H1 (cell line): Measurements from ENCODE around the gene HTR2B. TPM values are rescaled to one million over a fixed set of nuclear protein-coding genes. Genes with fewer than 3 reads are reported as not detected.

Experiments used
- CTCF ChIA-PET: fragments of 300-600 bp; sonication (Branson Sonifier 250); formaldehyde crosslinking; loops from one replicate; lab custom pipeline; 2021; ENCODE audit not compliant: partially characterized antibody; lab: Charles Lee
- POLR2A ChIA-PET: fragments of 300-600 bp; sonication (Branson Sonifier 250); formaldehyde crosslinking; loops from one replicate; lab custom pipeline; 2021; ENCODE audit warnings: inconsistent platforms; ENCODE audit not compliant: partially characterized antibody; lab: Charles Lee
- DNase-seq, 2 experiments: peaks; one replicate each; pipeline versions ENCODE4 v3.0.0 to v3.0.0-alpha.2; 2010 to 2022; ENCODE audit warnings: low spot score in 2 of 2, low read depth in 1 of 2, mixed read lengths in 1 of 2
- FAIRE-seq: peaks from 2 replicates; lab custom pipeline; 2011; peaks lifted over from hg19 to GRCh38; lab: Jason Lieb, UNC
- H2AFZ ChIP-seq: 2 replicates; pipeline ENCODE4 v1.8.1; 2012; ENCODE audit warnings: low read length, inconsistent platforms
- H2AK5ac ChIP-seq: 2 replicates; pipeline ENCODE4 v1.6.1; 2013; ENCODE audit warnings: low read depth, low read length
- H2BK120ac ChIP-seq: replicated peaks from 2 replicates; pipeline ENCODE3; 2013; ENCODE audit warnings: low read depth, low read length, inconsistent platforms
- H2BK12ac ChIP-seq: 2 replicates; pipeline ENCODE4 v1.6.1; 2013; ENCODE audit warnings: low read depth, low read length
- H2BK15ac ChIP-seq: 2 replicates; pipeline ENCODE4 v1.6.1; 2013; ENCODE audit warnings: low read length
- H2BK20ac ChIP-seq: 2 replicates; pipeline ENCODE4 v1.6.1; 2013; ENCODE audit warnings: low read length
- H2BK5ac ChIP-seq: 2 replicates; pipeline ENCODE4 v1.6.1; 2013; ENCODE audit warnings: low read depth, low read length
- H3K14ac ChIP-seq: 2 replicates; pipeline ENCODE4 v1.6.1; 2013; ENCODE audit warnings: inconsistent platforms; ENCODE audit not compliant: insufficient read length
- H3K18ac ChIP-seq: 2 replicates; pipeline ENCODE4 v1.6.1; 2013; ENCODE audit warnings: low read length; ENCODE audit errors: extremely low read depth
- H3K23ac ChIP-seq: 2 replicates; pipeline ENCODE4 v1.6.1; 2013; ENCODE audit warnings: inconsistent platforms; ENCODE audit not compliant: insufficient read length
- H3K23me2 ChIP-seq: 2 replicates; pipeline ENCODE4 v1.6.1; 2013; ENCODE audit warnings: low read depth, low read length
- H3K27ac ChIP-seq: 2 replicates; pipeline ENCODE4 v1.6.1; 2011; ENCODE audit warnings: low read depth, low read length, inconsistent platforms
- H3K27me3 ChIP-seq, 4 experiments: replicated peaks in 1 of 4; 1 replicate in 1 of 4; 2 replicates in 3 of 4; pipeline versions ENCODE4 v1.6.1 to v1.8.1; 2011 to 2013; ENCODE audit warnings: low read length in 3 of 4, mild to moderate bottlenecking in 3 of 4, inconsistent platforms in 2 of 4, mixed read lengths in 2 of 4, moderate library complexity in 1 of 4; ENCODE audit not compliant: control insufficient read depth in 3 of 4, insufficient read depth in 3 of 4; ENCODE audit errors: extremely low read depth in 1 of 4
- H3K36me3 ChIP-seq, 4 experiments: 2 replicates each; pipeline versions ENCODE4 v1.6.1 to v1.8.1; 2011 to 2013; ENCODE audit warnings: mild to moderate bottlenecking in 4 of 4, low read length in 3 of 4, moderate library complexity in 2 of 4, control low read depth in 1 of 4, inconsistent platforms in 1 of 4; ENCODE audit not compliant: insufficient read depth in 4 of 4, control insufficient read depth in 2 of 4
- H3K4ac ChIP-seq: replicated peaks from 2 replicates; pipeline ENCODE3; 2013; ENCODE audit warnings: low read length, low read depth, mixed read lengths, inconsistent platforms; ENCODE audit not compliant: insufficient read length
- H3K4me1 ChIP-seq, 4 experiments: replicated peaks in 1 of 4; 1 replicate in 1 of 4; 2 replicates in 3 of 4; pipeline versions ENCODE4 v1.6.1 to v1.8.1; 2011 to 2013; ENCODE audit warnings: low read length in 3 of 4, inconsistent platforms in 2 of 4, mixed read lengths in 1 of 4; ENCODE audit not compliant: insufficient read depth in 4 of 4, control insufficient read depth in 3 of 4
- H3K4me2 ChIP-seq, 2 experiments: 2 replicates each; pipeline versions ENCODE4 v1.6.1 to v1.8.1; 2011 to 2013; ENCODE audit warnings: low read depth in 2 of 2, low read length in 2 of 2, control low read depth in 1 of 2, inconsistent platforms in 1 of 2, mild to moderate bottlenecking in 1 of 2; ENCODE audit not compliant: insufficient read depth in 1 of 2
- H3K4me3 ChIP-seq, 4 experiments: fragments of 200-600, 300-600 bp in 1 of 4; sonication (generic), shearing (Covaris generic), sonication (Bioruptor Twin) in 1 of 4; 2 replicates each; pipeline versions ENCODE4 v1.5.1 to v1.8.1; 2011 to 2016; ENCODE audit warnings: low read length in 4 of 4, low read depth in 3 of 4, control low read depth in 2 of 4, inconsistent platforms in 2 of 4, mild to moderate bottlenecking in 2 of 4, mixed read lengths in 1 of 4, moderate library complexity in 1 of 4; ENCODE audit not compliant: insufficient read depth in 2 of 4; ENCODE audit errors: extremely low read depth in 1 of 4
- H3K56ac ChIP-seq: replicated peaks from 2 replicates; pipeline ENCODE3; 2013; ENCODE audit warnings: low read depth, mild to moderate bottlenecking, mixed read lengths, low read length, inconsistent platforms; ENCODE audit not compliant: insufficient read length
- H3K79me1 ChIP-seq: 2 replicates; pipeline ENCODE4 v1.6.1; 2013; ENCODE audit warnings: low read depth, low read length, control low read depth
- H3K79me2 ChIP-seq, 2 experiments: 2 replicates each; pipeline versions ENCODE4 v1.6.1 to v1.8.1; 2012 to 2013; ENCODE audit warnings: low read length in 2 of 2, mild to moderate bottlenecking in 2 of 2, inconsistent platforms in 1 of 2; ENCODE audit not compliant: insufficient read depth in 2 of 2, control insufficient read depth in 1 of 2
- H3K9ac ChIP-seq, 4 experiments: replicated peaks in 1 of 4; 1 replicate in 1 of 4; 2 replicates in 3 of 4; pipeline versions ENCODE4 v1.6.1 to v1.8.1; 2011 to 2013; ENCODE audit warnings: low read depth in 3 of 4, low read length in 3 of 4, control low read depth in 2 of 4, mild to moderate bottlenecking in 2 of 4, moderate library complexity in 2 of 4, inconsistent platforms in 1 of 4; ENCODE audit errors: extremely low read depth in 1 of 4
- H3K9me3 ChIP-seq, 2 experiments: 2 replicates each; pipeline versions ENCODE4 v1.6.1 to v1.8.1; 2012 to 2013; ENCODE audit warnings: mild to moderate bottlenecking in 2 of 2, moderate library complexity in 2 of 2, control low read depth in 1 of 2, inconsistent platforms in 1 of 2, low read depth in 1 of 2, low read length in 1 of 2, mixed read lengths in 1 of 2; ENCODE audit not compliant: insufficient read depth in 2 of 2
- H4K20me1 ChIP-seq, 2 experiments: replicated peaks in 1 of 2; 2 replicates each; pipeline versions ENCODE3 to v1.8.1; 2011 to 2013; ENCODE audit warnings: inconsistent platforms in 2 of 2, low read length in 2 of 2, mild to moderate bottlenecking in 1 of 2; ENCODE audit not compliant: insufficient read depth in 2 of 2, control insufficient read depth in 1 of 2
- H4K5ac ChIP-seq: 2 replicates; pipeline ENCODE4 v1.6.1; 2013; ENCODE audit warnings: low read length, low read depth, mixed read lengths, inconsistent platforms; ENCODE audit not compliant: insufficient read length
- H4K8ac ChIP-seq: 2 replicates; pipeline ENCODE4 v1.8.0; 2013; ENCODE audit warnings: mild to moderate bottlenecking, moderate library complexity, low read length, inconsistent platforms; ENCODE audit not compliant: insufficient read depth; ENCODE audit errors: extremely low read depth
- H4K91ac ChIP-seq: replicated peaks from 2 replicates; pipeline ENCODE3; 2013; ENCODE audit warnings: low read length, mixed read lengths, inconsistent platforms; ENCODE audit not compliant: insufficient read length
- CEBPB ChIP-seq: IDR thresholded peaks from 2 replicates; pipeline ENCODE4 v1.6.1; 2012; ENCODE audit warnings: low read depth, low read length
- MAFK ChIP-seq: IDR thresholded peaks from 2 replicates; pipeline ENCODE4 v1.6.1; 2012; ENCODE audit warnings: low read depth, mild to moderate bottlenecking, improper control_type of control experiment, low read length
- WGBS, 2 experiments: shearing (Covaris generic) in 1 of 2; methylation state at CpG; one replicate each; pipeline versions ENCODE4 v1.1.6 to v1.1.7; 2013 to 2015; ENCODE audit warnings: low lambda C conversion rate in 2 of 2, mixed read lengths in 2 of 2, inconsistent platforms in 1 of 2, low coverage in 1 of 2, missing lambda C conversion rate in 1 of 2; ENCODE audit not compliant: insufficient replicate concordance in 2 of 2, insufficient coverage in 1 of 2, insufficient read length in 1 of 2; ENCODE audit errors: extremely low coverage in 1 of 2, missing lambda C conversion rate in 1 of 2; 5-methylcytosine and 5-hydroxymethylcytosine counted together
- polyA plus RNA-seq, 7 experiments: library from polyadenylated mRNA; depleted of rRNA in 3 of 7; stranded (reverse) in 5 of 7; unstranded in 2 of 7; fragments of >200 nt in 5 of 7; fragments of 200-250 nt in 2 of 7; gene quantifications; 1 replicate in 5 of 7; 2 replicates in 1 of 7; 4 replicates in 1 of 7; pipeline versions ENCODE4 v1.2.1 to v1.2.3, GENCODE V29; 2011 to 2013; ENCODE audit warnings: missing spikeins in 2 of 7, mixed read lengths in 2 of 7
- total RNA-seq: library from RNA; stranded (reverse); fragmentation: NEBNext Ultra II Directional; extraction: Animal tissue kit (Norgen Biotek cat#: 25700); gene quantifications from 2 replicates; pipeline ENCODE4 v1.2.1, GENCODE V29; 2021

HTR2B gene
- total and polyA plus RNA-seq, 2 of the 8 experiments (the other 6 are each of a cell fraction or from before 2014, with no cell fraction given) = not detected

DNA sequence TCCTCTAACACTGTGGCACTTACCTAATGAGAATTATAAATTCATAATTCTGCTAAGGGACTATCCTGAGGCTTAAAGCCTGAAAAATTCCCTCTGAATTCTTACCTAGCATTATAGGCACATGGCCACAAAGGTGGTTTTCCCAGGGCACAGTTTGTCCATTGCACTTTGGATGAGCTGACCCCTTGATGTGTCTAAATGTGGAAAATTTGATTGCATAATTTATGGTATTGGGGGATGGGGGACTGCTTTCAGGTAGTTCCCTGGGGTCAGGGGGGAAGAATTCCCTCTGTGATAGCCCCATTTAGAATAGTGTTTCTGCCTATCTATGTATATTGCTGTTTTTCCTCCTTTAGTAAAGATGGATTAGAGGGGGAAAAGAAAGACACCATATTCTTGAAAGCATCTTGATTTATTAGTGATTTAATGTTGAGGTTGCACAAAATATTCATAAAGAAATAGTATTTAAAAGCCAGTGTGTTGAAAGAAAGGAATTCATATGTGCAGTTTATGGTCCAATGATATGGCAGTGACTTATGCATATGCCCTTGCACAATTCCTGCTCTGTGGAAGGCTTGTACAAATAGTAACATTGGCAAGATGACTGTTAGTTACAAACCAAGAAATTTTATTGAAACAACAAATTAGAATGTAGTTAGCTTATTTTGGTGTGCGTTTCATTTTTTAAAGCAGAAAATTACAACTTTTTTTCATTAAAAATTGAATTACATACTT lies 8.7 kb upstream of the HTR2B start:
- Histone ChIP-seq H4K8ac (no peak overlapping the region), H3K4ac (no peak overlapping the region), H3K4me2 (no peak overlapping the region), H3K23ac (no peak overlapping the region), H2BK120ac (no peak overlapping the region), H3K23me2 (no peaks in the 10 kb centered on the region), H3K36me3 (no peaks in the 10 kb centered on the region), H3K79me1 (peaks cover under 1% of the 10 kb centered on the region; the same call in 1 of the 2 replicates), H3K79me2 (peaks cover 0 to 16% of the 10 kb centered on the region in 2 experiments; a peak in 2 of 4 replicates), H3K14ac (no peak overlapping the region), H3K27me3 (no peaks in the 10 kb centered on the region), H2BK15ac (no peak overlapping the region), H4K5ac (no peak overlapping the region), H4K91ac (no peak overlapping the region), H2BK5ac (no peak overlapping the region), H3K9ac (no peak overlapping the region), H2AFZ (no peak overlapping the region), H2AK5ac (no peak overlapping the region), H3K27ac (no peak overlapping the region), H3K9me3 (no peaks in the 10 kb centered on the region), H4K20me1 (peaks cover 0 to under 1% of the 10 kb centered on the region in 2 experiments), H3K18ac (no peak overlapping the region), H3K56ac (no peak overlapping the region), H3K4me1 (no peaks in the 10 kb centered on the region; a peak in 1 of 7 replicates), H2BK12ac (no peak overlapping the region), H2BK20ac (no peak overlapping the region), H3K4me3 (no peak overlapping the region)
- DNase-seq (no peak), FAIRE-seq (no peak)
- 89% methylated on average over 1 of the region's 1 CpG; no CpG with 5 or more reads in 1 of the 2 experiments for WGBS, 2 experiments
- POLR2A ChIA-PET = no interaction called here
- CTCF ChIA-PET = interaction anchor here (1.3 kb wide), 4 partner anchors 17 to 78 kb away, joined by 3 read pairs; no protein-coding TSS in a partner anchor
- TF ChIP-seq MAFK = no peak
- TF ChIP-seq CEBPB = 0 out of 2 replicates have a peak, but pooled peaks have one; percentile 26
